Prostate gland (tissue), 2 donors: ENCODE measurements around the gene MRAS.

Experiments
- POLR2A ChIP-seq: fragments of 450-650 bp; IDR thresholded peaks from one replicate; pipeline ENCODE4 v1.6.1; 2016; ENCODE audit warnings: antibody characterized with exemption, mild to moderate bottlenecking
- TF ChIP-seq, protein P1 (sequence below), 4 experiments: fragments of 200-600 bp in 2 of 4; fragments of 450-650 bp in 2 of 4; sonication (generic) in 2 of 4; IDR thresholded peaks; 1 replicate in 3 of 4; 2 replicates in 1 of 4; pipeline ENCODE4 v1.5.1; 2016 to 2019; ENCODE audit warnings: antibody characterized with exemption in 4 of 4, mild to moderate bottlenecking in 2 of 4, moderate library complexity in 2 of 4

DNA sequence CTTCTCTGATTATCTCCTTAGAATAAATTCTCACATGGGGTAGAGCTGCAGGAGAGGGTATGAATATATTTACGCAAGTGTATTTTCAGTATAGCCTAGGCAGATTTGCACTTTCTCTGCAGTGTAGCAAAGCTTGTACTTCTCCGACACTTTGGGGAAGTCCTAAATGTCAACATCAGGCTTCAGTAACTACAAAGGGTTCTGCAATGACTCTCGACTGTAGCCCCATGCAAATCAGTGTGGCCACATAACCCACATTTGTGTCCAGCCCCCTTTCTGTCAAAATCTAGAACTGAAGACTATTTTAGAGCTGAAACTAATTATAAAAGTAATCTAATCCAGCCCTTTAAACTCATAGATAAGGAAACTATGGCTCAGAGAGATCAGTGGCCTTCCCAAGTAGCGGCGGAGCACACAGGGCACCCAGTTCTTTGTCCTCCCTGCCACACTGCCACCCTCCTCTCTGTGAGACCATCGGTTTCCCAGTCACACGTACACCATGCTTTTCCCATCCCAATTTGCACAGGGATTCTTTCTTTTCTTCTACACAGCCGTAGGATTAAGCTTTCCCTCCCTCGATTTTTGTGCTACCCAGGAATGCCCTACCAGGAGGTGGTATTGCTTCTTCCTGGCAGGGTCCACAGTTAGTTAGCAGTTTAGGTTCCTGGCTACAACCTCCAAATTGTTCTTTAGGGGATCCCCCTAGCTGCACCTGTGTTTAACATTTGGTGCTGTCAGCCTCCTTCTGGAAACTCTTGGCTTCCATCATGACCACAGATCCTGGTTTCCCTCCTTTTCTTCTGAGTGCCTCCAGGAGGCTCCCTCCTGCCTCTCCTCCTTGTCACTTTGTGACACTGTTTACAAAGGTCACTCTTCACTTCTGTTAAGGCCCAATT is 22.9 kb downstream of the MRAS start:
- TF ChIP-seq, protein P1, sequence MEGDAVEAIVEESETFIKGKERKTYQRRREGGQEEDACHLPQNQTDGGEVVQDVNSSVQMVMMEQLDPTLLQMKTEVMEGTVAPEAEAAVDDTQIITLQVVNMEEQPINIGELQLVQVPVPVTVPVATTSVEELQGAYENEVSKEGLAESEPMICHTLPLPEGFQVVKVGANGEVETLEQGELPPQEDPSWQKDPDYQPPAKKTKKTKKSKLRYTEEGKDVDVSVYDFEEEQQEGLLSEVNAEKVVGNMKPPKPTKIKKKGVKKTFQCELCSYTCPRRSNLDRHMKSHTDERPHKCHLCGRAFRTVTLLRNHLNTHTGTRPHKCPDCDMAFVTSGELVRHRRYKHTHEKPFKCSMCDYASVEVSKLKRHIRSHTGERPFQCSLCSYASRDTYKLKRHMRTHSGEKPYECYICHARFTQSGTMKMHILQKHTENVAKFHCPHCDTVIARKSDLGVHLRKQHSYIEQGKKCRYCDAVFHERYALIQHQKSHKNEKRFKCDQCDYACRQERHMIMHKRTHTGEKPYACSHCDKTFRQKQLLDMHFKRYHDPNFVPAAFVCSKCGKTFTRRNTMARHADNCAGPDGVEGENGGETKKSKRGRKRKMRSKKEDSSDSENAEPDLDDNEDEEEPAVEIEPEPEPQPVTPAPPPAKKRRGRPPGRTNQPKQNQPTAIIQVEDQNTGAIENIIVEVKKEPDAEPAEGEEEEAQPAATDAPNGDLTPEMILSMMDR (IDR thresholded peaks at IDR 0.05) = no peak
- no peak for TF ChIP-seq POLR2A
